ENCODE measurements around the gene XRCC6.

XRCC6 gene

GRCh38 chr22:41713004-41713403 lies 91.9 kb downstream of the XRCC6 start:
- TF ChIP-seq EZH2phosphoT487 (IDR thresholded peaks at IDR 0.05; ENCODE audit: borderline replicate concordance): no peak
- Histone ChIP-seq H3K9me2 (replicated peaks; ENCODE audit: low read depth, low read length) (no peaks in the 10 kb centered on the region), H3K27me3 (ENCODE audit: insufficient read depth, low read length, poor library complexity, severe bottlenecking) (no peaks in the 10 kb centered on the region), H3K79me2 (ENCODE audit: insufficient read depth, low read length) (no peaks in the 10 kb centered on the region), H3K4me3 (ENCODE audit: low read length, poor library complexity, severe bottlenecking) (no peak overlapping the region), H3F3A (ENCODE audit: low read depth) (no peaks in the 10 kb centered on the region), H2AFZ (ENCODE audit: low read length) (no peak overlapping the region), H3K36me3 (ENCODE audit: insufficient read depth, low read length) (no peaks in the 10 kb centered on the region), H4K20me1 (ENCODE audit: insufficient read depth, low read length, poor library complexity, severe bottlenecking) (no peaks in the 10 kb centered on the region), H3K9me3 (ENCODE audit: insufficient read depth, low read depth, low read length) (no peaks in the 10 kb centered on the region), H3K9ac (ENCODE audit: low read depth, low read length, poor library complexity, severe bottlenecking) (no peak overlapping the region), H3K4me2 (ENCODE audit: low read depth, low read length, poor library complexity, severe bottlenecking) (no peak overlapping the region), H3K4me1 (ENCODE audit: insufficient read depth, low read length, poor library complexity, severe bottlenecking) (no peaks in the 10 kb centered on the region)

Measured in Loucy (cell line).